Erythroblast (primary cell): ENCODE measurements around the gene ARAF.
"Not testable (repeated sequence)": the region's sequence is repeated elsewhere in the genome, so short reads cannot be mapped to it uniquely, and the experiment has no call there.

Experiments used
- DNase-seq, 2 experiments: peaks; one replicate each; lab custom pipeline; 2025; lab: John Stamatoyannopoulos, UW
- GATA1 ChIP-seq: IDR thresholded peaks from 2 replicates; pipeline ENCODE4 v1.6.1; 2011; ENCODE audit warnings: low read depth, mild to moderate bottlenecking, control low read depth, low read length, moderate library complexity
- POLR2A ChIP-seq: IDR thresholded peaks from 2 replicates; pipeline ENCODE4 v1.6.1; 2011; ENCODE audit warnings: mild to moderate bottlenecking, low read length

The ARAF gene

GRCh38 chrX:47560934-47561658 lies at the start of gene ARAF:
TSS of gene ARAF (plus strand) at chrX:47561205. CDS start at chrX:47562968, 1,763 bp downstream.
- peak; percentile 81 for TF ChIP-seq POLR2A
- no peak for TF ChIP-seq GATA1
- DNase-seq: peak; percentile 98 to 99

- DNase-seq: not testable (repeated sequence)
Measured at GRCh38 chrX:47512383-47512782, 48.6 kb upstream of the ARAF start.

GRCh38 chrX:47513034-47513965 lies 47.7 kb upstream of the ARAF start:
- DNase-seq: not testable (repeated sequence)

DNA sequence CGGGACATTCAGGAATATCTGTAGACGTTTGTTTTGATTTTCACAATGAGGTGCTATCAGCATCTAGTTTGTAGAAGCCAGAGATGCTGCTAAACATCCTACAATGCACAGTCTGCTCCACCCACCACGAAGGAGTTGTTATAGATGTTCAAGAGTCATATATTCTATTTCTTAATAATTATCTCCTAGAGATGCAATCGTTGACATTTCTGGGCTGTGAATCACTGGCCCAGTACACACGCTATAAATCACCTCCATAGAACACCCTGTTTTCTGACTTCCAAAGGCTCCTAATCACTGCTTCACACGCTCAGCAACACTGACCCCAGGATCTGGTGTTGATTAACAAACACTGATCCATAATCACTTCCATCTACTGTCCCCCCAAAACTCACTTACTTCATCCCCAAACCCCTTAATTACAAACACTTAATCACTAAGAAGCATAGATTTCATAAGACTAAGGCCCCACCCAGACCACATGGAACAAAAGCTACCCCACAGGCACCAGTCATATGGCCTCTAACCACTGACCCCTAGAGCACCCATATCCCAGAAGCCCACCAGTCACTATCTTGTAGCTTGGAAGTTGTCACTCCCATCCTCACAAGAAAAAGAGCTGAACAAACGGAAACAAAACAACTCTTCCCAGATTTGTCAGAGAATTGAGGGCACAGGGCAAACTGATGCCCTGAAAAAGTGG lies 46.3 kb upstream of the ARAF start:
- no peak for DNase-seq
- no peak for TF ChIP-seq POLR2A

- DNase-seq: no peak
- no peak for TF ChIP-seq GATA1
- no peak for TF ChIP-seq POLR2A
Measured at GRCh38 chrX:47515941-47516665, 44.9 kb upstream of the ARAF start.

DNA sequence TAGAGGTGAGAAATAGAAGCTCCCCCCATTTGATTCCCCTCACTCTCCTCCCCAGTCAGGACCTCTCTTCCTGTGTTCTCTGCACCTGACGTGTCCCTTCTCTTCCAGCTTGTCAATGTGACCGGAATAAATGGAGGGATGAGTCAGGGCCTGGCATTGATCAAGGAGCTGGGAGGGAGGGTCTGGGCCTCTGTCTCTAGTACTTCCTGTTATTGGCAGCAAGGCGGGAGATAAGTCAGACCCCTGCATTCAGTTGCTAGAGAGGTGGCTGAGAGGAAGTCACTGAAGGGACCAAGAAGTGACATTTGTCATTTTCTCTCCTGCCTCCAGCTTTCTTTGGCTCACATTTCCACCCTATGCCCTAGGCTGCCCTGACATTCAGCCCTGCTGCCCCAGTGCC lies 42.9 kb upstream of the ARAF start:
- DNase-seq: no peak

GRCh38 chrX:47523297-47523696 lies 37.7 kb upstream of the ARAF start:
- peak; percentile 73 to 86 for DNase-seq
- TF ChIP-seq POLR2A (no peak), GATA1 (no peak)

More for the DNA sequence above, 42.9 kb upstream of the ARAF start:
- TF ChIP-seq GATA1: no peak
- TF ChIP-seq POLR2A: no peak

GRCh38 chrX:47523713-47524166 lies 37.3 kb upstream of the ARAF start:
- TF ChIP-seq GATA1 (no peak), POLR2A (no peak)
- DNase-seq: no peak

DNA sequence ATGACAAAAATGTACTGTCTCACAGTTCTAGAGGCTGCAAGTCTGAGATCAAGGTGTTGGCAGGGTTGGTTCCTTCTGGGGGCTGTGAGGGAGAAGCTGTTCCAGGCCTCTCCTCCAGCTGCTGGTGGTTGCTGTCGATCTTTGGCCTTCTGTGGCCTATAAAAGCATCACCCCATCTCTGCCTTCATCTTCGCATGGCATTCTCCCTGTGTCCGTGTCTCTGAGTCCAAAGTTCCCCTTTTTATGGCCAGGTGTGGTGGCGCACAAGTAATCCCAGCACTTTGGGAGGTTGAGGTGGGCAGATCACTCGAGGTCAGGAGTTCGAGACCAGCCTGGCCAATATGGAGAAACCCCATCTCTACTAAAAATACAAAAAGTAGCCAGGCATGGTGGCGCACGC lies 31.5 kb upstream of the ARAF start:
- TF ChIP-seq GATA1: no peak
- no peak for TF ChIP-seq POLR2A
- DNase-seq: no peak

DNA sequence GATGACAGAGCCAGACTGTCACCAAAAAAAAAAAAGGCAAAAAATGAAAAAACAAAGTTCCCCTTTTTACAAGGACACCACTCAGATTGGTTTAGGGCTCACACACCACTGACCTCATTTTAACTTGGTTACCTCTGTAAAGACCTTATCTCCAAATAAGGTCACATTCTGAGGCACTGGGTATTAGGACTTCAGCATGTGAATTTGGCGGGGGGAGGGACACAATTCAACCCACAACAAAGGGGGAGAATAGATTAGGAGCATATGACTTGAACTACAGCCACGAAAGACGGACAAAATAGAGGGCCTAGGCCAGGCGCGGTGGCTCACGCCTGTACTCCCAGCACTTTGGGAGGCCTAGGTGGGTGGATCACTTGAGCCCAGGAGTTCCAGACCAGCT lies 31.0 kb upstream of the ARAF start:
- DNase-seq: peak in 1 of 2 experiments; percentile 1
- TF ChIP-seq POLR2A: no peak
- TF ChIP-seq GATA1: no peak

DNA sequence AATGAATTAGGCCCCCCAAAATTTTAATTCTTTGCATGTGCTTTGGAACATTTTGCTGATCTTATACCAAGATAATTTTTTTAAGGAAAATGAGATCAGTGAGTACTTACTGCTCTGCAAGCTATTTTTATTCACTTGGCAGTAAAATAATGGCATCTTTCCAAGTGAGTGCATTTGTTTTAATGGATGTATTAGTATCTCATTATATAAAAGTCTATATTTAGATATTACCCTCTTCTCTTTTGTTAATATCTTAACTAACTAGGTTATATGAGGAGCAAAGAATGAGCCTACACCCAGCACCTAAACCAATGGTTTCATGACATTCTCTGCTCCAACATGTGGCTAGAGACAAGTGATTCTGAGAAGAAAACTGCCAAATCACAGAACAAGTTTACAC lies 21.1 kb upstream of the ARAF start:
- no peak for DNase-seq
- no peak for TF ChIP-seq GATA1
- no peak for TF ChIP-seq POLR2A

DNA sequence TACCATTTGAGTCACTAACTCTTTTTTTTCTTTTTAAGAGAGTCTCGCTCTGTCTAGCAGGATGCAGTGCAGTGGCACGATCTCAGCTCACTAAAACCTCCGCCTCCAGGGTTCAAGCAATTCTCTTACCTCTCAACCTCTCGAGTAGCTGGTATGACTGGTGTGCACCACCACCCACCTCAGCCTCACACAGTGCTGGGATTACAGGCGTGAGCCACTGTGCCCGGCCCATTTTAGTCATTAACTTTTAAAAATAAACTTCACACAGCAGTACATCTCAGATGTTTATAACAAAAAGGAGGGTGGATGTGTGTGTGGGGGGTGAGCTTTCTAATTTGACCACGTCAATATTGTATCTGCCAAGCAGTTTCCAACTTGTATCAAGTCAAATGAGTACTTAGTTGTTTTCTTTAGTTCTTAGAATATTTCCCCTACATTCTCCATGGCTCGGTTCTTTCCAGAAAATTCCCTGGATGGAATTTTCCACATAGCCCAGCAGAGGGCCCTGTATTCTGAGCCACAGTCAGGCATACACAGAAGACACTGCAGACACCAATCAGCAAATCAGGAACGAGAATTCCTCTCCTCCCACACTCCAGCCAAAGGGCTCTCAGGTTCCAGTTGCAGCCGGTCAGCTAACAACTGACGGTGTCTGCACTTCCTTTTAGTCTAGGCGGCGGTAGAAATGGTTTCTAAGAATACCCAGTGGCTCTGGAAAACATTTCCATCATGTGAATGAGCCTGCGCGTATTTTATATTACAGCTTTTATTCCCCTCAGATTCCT lies 20.1 kb upstream of the ARAF start:
- peak; percentile 36 to 53 for DNase-seq
- TF ChIP-seq POLR2A: no peak
- TF ChIP-seq GATA1: no peak

DNA sequence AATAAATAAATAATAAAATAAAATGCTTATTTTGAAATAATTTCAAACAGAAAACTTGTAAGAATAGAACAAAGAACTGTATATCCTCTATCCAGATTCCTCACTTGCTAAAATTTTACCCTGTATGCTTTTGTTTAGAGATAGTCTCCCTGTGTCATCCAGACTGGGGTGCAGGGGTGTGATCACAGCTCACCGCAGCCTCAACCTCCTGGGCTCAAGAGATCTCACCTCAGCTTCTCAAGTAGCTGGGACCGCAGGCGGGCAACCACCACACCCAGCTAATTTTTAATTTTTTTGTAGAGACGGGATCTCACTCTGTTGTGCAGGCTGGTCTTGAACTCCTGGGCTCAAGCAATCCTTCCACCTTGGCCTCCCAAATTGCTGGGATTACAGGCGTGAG lies 17.5 kb upstream of the ARAF start:
- TF ChIP-seq POLR2A (no peak), GATA1 (no peak)
- no peak for DNase-seq
